Liver (tissue), 3 donors: Measurements from ENCODE around the gene C2orf74.

Source experiments
- CTCF ChIP-seq: fragments of 150-350 bp; IDR thresholded peaks from 2 replicates; pipeline ENCODE4 v1.5.1; 2017; ENCODE audit warnings: improper control_type of control experiment, low read depth, low read length; ENCODE audit not compliant: missing input control
- GABPA ChIP-seq, 2 donors: IDR thresholded peaks in 1 of 2; conservative IDR thresholded peaks in 1 of 2; 2 replicates each; pipeline ENCODE4 v1.6.1; 2016; ENCODE audit warnings: antibody characterized with exemption in 2 of 2, mild to moderate bottlenecking in 1 of 2, moderate library complexity in 1 of 2
- HNF4A ChIP-seq, 2 donors: conservative IDR thresholded peaks; 2 replicates each; pipeline ENCODE4 v1.6.1; 2016; ENCODE audit warnings: antibody characterized with exemption in 2 of 2, mild to moderate bottlenecking in 2 of 2
- RAD21 ChIP-seq, 2 donors: IDR thresholded peaks; 2 replicates each; pipeline ENCODE4 v1.6.1; 2016; ENCODE audit warnings: antibody characterized with exemption in 2 of 2, mild to moderate bottlenecking in 2 of 2
- SP1 ChIP-seq: IDR thresholded peaks from 2 replicates; pipeline ENCODE4 v1.6.1; 2018; ENCODE audit warnings: antibody characterized with exemption, mild to moderate bottlenecking
- TF ChIP-seq, protein P1 (sequence below): IDR thresholded peaks from 2 replicates; pipeline ENCODE4 v1.6.1; 2016; ENCODE audit warnings: antibody characterized with exemption, mild to moderate bottlenecking
- TF ChIP-seq, protein P2 (sequence below): IDR thresholded peaks from 2 replicates; pipeline ENCODE4 v1.6.1; 2016; ENCODE audit warnings: antibody characterized with exemption
- donor health status: healthy.
- donor health status: healthy.

- TF ChIP-seq, protein P1, sequence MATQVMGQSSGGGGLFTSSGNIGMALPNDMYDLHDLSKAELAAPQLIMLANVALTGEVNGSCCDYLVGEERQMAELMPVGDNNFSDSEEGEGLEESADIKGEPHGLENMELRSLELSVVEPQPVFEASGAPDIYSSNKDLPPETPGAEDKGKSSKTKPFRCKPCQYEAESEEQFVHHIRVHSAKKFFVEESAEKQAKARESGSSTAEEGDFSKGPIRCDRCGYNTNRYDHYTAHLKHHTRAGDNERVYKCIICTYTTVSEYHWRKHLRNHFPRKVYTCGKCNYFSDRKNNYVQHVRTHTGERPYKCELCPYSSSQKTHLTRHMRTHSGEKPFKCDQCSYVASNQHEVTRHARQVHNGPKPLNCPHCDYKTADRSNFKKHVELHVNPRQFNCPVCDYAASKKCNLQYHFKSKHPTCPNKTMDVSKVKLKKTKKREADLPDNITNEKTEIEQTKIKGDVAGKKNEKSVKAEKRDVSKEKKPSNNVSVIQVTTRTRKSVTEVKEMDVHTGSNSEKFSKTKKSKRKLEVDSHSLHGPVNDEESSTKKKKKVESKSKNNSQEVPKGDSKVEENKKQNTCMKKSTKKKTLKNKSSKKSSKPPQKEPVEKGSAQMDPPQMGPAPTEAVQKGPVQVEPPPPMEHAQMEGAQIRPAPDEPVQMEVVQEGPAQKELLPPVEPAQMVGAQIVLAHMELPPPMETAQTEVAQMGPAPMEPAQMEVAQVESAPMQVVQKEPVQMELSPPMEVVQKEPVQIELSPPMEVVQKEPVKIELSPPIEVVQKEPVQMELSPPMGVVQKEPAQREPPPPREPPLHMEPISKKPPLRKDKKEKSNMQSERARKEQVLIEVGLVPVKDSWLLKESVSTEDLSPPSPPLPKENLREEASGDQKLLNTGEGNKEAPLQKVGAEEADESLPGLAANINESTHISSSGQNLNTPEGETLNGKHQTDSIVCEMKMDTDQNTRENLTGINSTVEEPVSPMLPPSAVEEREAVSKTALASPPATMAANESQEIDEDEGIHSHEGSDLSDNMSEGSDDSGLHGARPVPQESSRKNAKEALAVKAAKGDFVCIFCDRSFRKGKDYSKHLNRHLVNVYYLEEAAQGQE, result no peak
- TF ChIP-seq CTCF, result no peak
- TF ChIP-seq GABPA (IDR thresholded peaks at IDR 0.05 in 1 of 2, conservative IDR thresholded peaks at IDR 0.05 in 1 of 2), result no peak
- TF ChIP-seq RAD21 (IDR thresholded peaks at IDR 0.05), result no peak
- TF ChIP-seq, protein P2, sequence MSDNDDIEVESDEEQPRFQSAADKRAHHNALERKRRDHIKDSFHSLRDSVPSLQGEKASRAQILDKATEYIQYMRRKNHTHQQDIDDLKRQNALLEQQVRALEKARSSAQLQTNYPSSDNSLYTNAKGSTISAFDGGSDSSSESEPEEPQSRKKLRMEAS, result no peak
- TF ChIP-seq SP1, result no peak
- TF ChIP-seq HNF4A (conservative IDR thresholded peaks at IDR 0.05), result no peak
Observed at GRCh38 chr2:61134141-61134540, 27.8 kb upstream of the C2orf74 start.
